ENCODE measurements around the gene ARRB1. TPM values are rescaled to one million over a fixed set of nuclear protein-coding genes. Genes with fewer than 3 reads are reported as not detected.

The ARRB1 gene
- total and polyA plus RNA-seq, 9 of the 15 experiments (the other 6 are each of a cell fraction or from before 2014, with no cell fraction given) = 6.6 to 45.4 (median 28.5) TPM

- no TSS peak for BruUV-seq (replicated peaks)
- H3K4me1 ChIP-seq (replicated peaks in 1 of 2; ENCODE audit: control insufficient read depth in 2 of 2, insufficient read depth in 2 of 2, low read length in 2 of 2) = peaks cover 18 to 42% of the 10 kb centered on the region in 2 experiments
- peak; percentile 86 for ATAC-seq
- no peak for TF ChIP-seq ZNF551 (CRISPR knock-in tag; IDR thresholded peaks at IDR 0.05)
- TF ChIP-seq ZNF121 (CRISPR knock-in tag; conservative IDR thresholded peaks at IDR 0.05) = no peak
- TF ChIP-seq ZNF644 (tag; IDR thresholded peaks at IDR 0.05; ENCODE audit: low read depth) = 0 out of 2 replicates have a peak, but pooled peaks have one; percentile 39
- no peak for TF ChIP-seq KLF10 (CRISPR knock-in tag; IDR thresholded peaks at IDR 0.05)
- TF ChIP-seq USF2 (CRISPR knock-in tag; IDR thresholded peaks at IDR 0.05) = peak; percentile 83
- TF ChIP-seq SPI1 (IDR thresholded peaks at IDR 0.05; ENCODE audit: borderline replicate concordance, low read depth, low read length) = no peak
- peak; percentile 80 for TF ChIP-seq USF1 (CRISPR knock-in tag; IDR thresholded peaks at IDR 0.05)
- TF ChIP-seq NFIC (IDR thresholded peaks at IDR 0.05) = peak; percentile 91
- TF ChIP-seq SREBF1 (IDR thresholded peaks at IDR 0.05; ENCODE audit: borderline replicate concordance, low read depth, low read length) = 0 out of 2 replicates have a peak, but pooled peaks have one; percentile 14
- TF ChIP-seq ZNF589 (CRISPR knock-in tag; IDR thresholded peaks at IDR 0.05; ENCODE audit: low read depth) = 0 out of 2 replicates have a peak, but pooled peaks have one; percentile 58
- TF ChIP-seq SP1 (CRISPR knock-in tag; IDR thresholded peaks at IDR 0.05) = 0 out of 2 replicates have a peak, but pooled peaks have one; percentile 40
- TF ChIP-seq NFXL1 (CRISPR knock-in tag; IDR thresholded peaks at IDR 0.05) = 0 out of 2 replicates have a peak, but pooled peaks have one; percentile 30
- TF ChIP-seq CBFA2T2 (conservative IDR thresholded peaks at IDR 0.05) = peak; percentile 63
- TF ChIP-seq KLF13 (tag; IDR thresholded peaks at IDR 0.05; ENCODE audit: borderline replicate concordance, low read depth) = no peak
- TF ChIP-seq CXXC5 (CRISPR knock-in tag; IDR thresholded peaks at IDR 0.05) = 0 out of 2 replicates have a peak, but pooled peaks have one; percentile 29
- 0 out of 2 replicates have a peak, but pooled peaks have one; percentile 8 for TF ChIP-seq BCOR (IDR thresholded peaks at IDR 0.05)
- peak; percentile 58; the same call in 1 of the 2 replicates for TF ChIP-seq ZNF584 (CRISPR knock-in tag; IDR thresholded peaks at IDR 0.05; ENCODE audit: low read depth)
- TF ChIP-seq TFE3 (CRISPR knock-in tag; IDR thresholded peaks at IDR 0.05) = peak; percentile 89
- TF ChIP-seq EGR1 (conservative IDR thresholded peaks at IDR 0.05) = peak; percentile 52
Observed at GRCh38 chr11:75313513-75314272, 37.8 kb downstream of the ARRB1 start.

More at GRCh38 chr11:75313513-75314272, 37.8 kb downstream of the ARRB1 start:
- Histone ChIP-seq H3K36me3 (ENCODE audit: control insufficient read depth, insufficient read depth, low read length) (peaks cover 15% of the 10 kb centered on the region; the same call in 2 of the 3 replicates), H3K27me3 (ENCODE audit: control insufficient read depth in 2 of 2, insufficient read depth in 2 of 2, low read length in 2 of 2) (no peaks in the 10 kb centered on the region), H4K20me1 (replicated peaks; ENCODE audit: control insufficient read depth, insufficient read depth, low read length) (peaks cover 6% of the 10 kb centered on the region), H3K4me3 (no peak overlapping the region), H3K4me2 (ENCODE audit: insufficient read depth, low read length) (peak overlapping the region; percentile 12), H3K9ac (ENCODE audit: insufficient read depth in 1 of 2, low read depth in 2 of 2, low read length in 2 of 2) (peak overlapping the region; percentile 18 to 74; a peak in 3 of 4 replicates), H3K9me3 (replicated peaks; ENCODE audit: control insufficient read depth, insufficient read depth, low read depth, low read length) (no peaks in the 10 kb centered on the region), H3K27ac (ENCODE audit: extremely low read depth, low read depth, low read length) (peak overlapping the region; percentile 75; the same call in 2 of the 3 replicates), H2AFZ (ENCODE audit: low read depth, low read length) (no peak overlapping the region; the same call in 1 of the 2 replicates), H3K79me2 (ENCODE audit: control insufficient read depth, insufficient read depth, low read length) (peaks cover 28% of the 10 kb centered on the region; the same call in 2 of the 3 replicates), H3K9me1 (ENCODE audit: control insufficient read depth, insufficient read depth, low read length) (no peaks in the 10 kb centered on the region)
- 15% methylated on average over 8 of the region's 8 CpGs for WGBS (ENCODE audit: insufficient coverage, low coverage, missing lambda C conversion rate)
- POLR2A ChIA-PET = interaction anchor here (0.6 to 2.7 kb wide), 8 partner anchors 11 to 365 kb away, joined by 3 to 9 read pairs (median 3); no protein-coding TSS in a partner anchor
- CTCF ChIA-PET (ENCODE audit: low intra/inter-chr PET ratio) = no interaction called here
- in situ Hi-C loops (cut with MboI) = no loop called here
- FAIRE-seq = peak; percentile 78
- intact Hi-C loops (cut with micrococcal nuclease) = no loop called here
- DNase-seq (ENCODE audit: extremely low read depth in 1 of 4, low spot score in 3 of 4) = peak; percentile 65 to 82 (median 69)
